Lower leg skin (tissue), 4 donors: ENCODE results near the gene NEK11. TPM values are rescaled to one million over a fixed set of nuclear protein-coding genes. Genes with fewer than 3 reads are reported as not detected.

Source experiments
- DNase-seq, 2 donors: peaks; one replicate each; pipeline ENCODE4 v3.0.0-alpha.2; 2019; ENCODE audit warnings: low spot score in 2 of 2
- H3K4me3 ChIP-seq: fragments of 200-600 bp; sonication (generic); 2 replicates; pipeline ENCODE4 v1.5.1; 2017; ENCODE audit warnings: mild to moderate bottlenecking, low read depth; ENCODE audit not compliant: poor library complexity, severe bottlenecking
- POLR2A ChIP-seq, 2 donors: fragments of 450-650 bp; IDR thresholded peaks; one replicate each; pipeline ENCODE4 v1.6.1; 2016 to 2017; ENCODE audit warnings: antibody characterized with exemption in 2 of 2, mild to moderate bottlenecking in 1 of 2, moderate library complexity in 1 of 2
- WGBS, 2 donors: methylation state at CpG; one replicate each; pipeline ENCODE4 v1.1.5; 2018; 5-methylcytosine and 5-hydroxymethylcytosine counted together
- intact Hi-C: fragments of 100-400 bp; cut with DNase I; formaldehyde crosslinking; loops from one replicate; pipeline ENCODE4 v1.15.0; 2023; ENCODE audit warnings: low total_unique reads
- total RNA-seq, 4 donors: library from RNA; depleted of rRNA; stranded (reverse); fragments of >200 nt; gene quantifications; one replicate each; pipeline ENCODE4 v1.1.0, GENCODE V29; 2016
- TF ChIP-seq, protein P1 (sequence below), 3 donors: fragments of 450-650 bp; IDR thresholded peaks; one replicate each; pipeline ENCODE4 v1.5.1; 2016; ENCODE audit warnings: antibody characterized with exemption in 3 of 3, mild to moderate bottlenecking in 3 of 3, moderate library complexity in 2 of 3

NEK11 gene
- total RNA-seq, 4 donors from 2014 or later, result 3.3 to 17.3 (median 6.6) TPM

DNA sequence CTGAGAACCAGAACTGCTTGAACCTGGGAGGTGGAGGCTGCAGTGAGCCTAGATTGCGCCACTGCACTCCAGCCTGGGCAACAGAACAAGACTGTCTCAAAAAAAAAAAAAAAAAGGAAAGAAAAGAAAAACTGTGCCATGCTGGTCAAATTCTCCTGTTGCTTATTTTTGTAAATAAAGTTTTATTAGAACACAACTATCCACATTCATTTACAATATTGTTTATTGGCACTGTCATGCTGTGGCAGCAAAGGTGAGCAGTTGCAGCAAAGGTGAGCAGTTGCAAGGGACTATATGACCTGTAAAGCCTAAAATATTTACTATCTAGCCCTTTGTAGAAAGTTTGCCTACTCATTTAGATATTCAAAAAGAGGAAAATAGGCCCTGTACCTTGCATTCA is 18.4 kb upstream of the NEK11 start:
- intact Hi-C loops, result no loop called here
- H3K4me3 ChIP-seq, result no peak overlapping the region
- DNase-seq, result no peak
- TF ChIP-seq, protein P1, sequence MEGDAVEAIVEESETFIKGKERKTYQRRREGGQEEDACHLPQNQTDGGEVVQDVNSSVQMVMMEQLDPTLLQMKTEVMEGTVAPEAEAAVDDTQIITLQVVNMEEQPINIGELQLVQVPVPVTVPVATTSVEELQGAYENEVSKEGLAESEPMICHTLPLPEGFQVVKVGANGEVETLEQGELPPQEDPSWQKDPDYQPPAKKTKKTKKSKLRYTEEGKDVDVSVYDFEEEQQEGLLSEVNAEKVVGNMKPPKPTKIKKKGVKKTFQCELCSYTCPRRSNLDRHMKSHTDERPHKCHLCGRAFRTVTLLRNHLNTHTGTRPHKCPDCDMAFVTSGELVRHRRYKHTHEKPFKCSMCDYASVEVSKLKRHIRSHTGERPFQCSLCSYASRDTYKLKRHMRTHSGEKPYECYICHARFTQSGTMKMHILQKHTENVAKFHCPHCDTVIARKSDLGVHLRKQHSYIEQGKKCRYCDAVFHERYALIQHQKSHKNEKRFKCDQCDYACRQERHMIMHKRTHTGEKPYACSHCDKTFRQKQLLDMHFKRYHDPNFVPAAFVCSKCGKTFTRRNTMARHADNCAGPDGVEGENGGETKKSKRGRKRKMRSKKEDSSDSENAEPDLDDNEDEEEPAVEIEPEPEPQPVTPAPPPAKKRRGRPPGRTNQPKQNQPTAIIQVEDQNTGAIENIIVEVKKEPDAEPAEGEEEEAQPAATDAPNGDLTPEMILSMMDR (IDR thresholded peaks at IDR 0.05), result no peak
- TF ChIP-seq POLR2A (IDR thresholded peaks at IDR 0.05), result no peak
- WGBS, 2 donors, result 95 to 96% methylated on average over 1 of the region's 1 CpG

DNA sequence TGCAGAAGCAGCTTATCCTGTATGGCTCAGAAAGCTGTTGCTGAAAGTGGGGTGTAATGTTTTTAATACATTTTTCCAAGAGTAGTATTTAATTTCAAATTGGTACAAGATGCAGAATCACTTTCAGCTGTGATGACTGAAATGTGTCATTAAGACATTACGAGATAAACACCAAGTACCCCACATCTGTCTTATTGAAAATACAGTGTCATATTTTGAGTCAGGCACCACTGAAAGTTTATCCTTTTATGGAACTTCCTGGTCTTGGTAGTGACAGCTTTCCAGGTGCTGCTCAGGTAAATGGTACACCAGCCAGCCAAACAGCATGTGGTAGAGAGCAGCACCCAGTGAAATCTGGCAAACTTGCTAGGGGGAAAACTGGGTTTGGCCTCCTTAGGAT is 17.0 kb upstream of the NEK11 start:
- TF ChIP-seq POLR2A (IDR thresholded peaks at IDR 0.05), result no peak
- TF ChIP-seq, protein P1 (IDR thresholded peaks at IDR 0.05), result no peak
- intact Hi-C loops, result no loop called here

DNA sequence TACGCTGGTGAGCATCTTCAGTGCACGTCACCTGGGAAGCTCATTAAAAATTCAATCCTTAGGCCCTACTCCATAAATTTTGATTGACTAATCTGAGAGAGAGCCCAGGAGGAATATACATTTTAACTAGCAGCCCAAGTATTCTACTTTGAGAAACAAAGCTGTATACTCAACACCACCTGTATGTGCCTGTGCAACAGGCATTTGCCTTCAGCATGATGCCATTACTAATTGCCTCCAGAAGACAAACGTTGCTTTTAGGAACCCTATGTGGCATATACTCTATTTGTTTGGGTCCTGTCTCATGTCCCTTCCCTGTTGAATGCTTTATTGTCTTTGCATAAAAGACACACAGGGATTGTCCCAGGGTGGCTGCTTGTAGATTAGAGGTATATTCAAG is 7.7 kb upstream of the NEK11 start:
- DNase-seq, result no peak
- intact Hi-C loops, result no loop called here
- WGBS, 2 donors, result 67 to 71% methylated on average over 3 of the region's 3 CpGs
- no peak overlapping the region for H3K4me3 ChIP-seq
- TF ChIP-seq, protein P1 (IDR thresholded peaks at IDR 0.05), result no peak
- TF ChIP-seq POLR2A (IDR thresholded peaks at IDR 0.05), result no peak

More for the DNA sequence above, 17.0 kb upstream of the NEK11 start:
- H3K4me3 ChIP-seq, result no peak overlapping the region
- 90 to 97% methylated on average over 1 of the region's 1 CpG for WGBS, 2 donors
- DNase-seq, result no peak

DNA sequence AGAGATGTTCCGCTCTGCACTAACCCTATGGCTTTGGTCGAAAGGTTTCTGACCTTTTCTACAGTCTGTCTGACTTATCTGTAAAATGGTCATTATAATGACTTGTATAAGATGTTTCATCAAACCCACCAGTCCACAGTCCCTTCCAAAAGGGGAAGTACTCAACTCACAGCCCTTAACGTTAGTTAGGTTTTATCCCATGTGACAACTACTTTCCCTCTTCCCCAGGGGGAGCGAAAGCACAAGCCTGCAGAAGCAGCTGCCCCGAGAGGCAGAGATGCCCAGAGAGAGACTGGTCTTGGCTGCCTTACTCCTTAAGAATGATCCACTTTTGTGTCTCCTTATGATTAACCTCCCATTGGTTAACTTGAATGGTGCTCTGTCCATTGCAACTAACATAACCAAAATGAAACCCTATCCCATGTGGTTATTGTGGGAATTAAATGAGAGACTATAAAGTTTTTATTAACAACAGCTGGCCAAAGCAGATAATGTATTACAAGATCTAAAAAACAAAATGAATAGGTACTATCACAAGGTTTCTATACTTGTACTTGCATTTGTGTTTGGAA is 6.5 kb upstream of the NEK11 start:
- H3K4me3 ChIP-seq, result no peak overlapping the region
- WGBS, 2 donors, result 78 to 83% methylated on average over 5 of the region's 5 CpGs
- DNase-seq, result no peak
- intact Hi-C loops, result no loop called here
- TF ChIP-seq, protein P1 (IDR thresholded peaks at IDR 0.05), result no peak
- TF ChIP-seq POLR2A (IDR thresholded peaks at IDR 0.05), result no peak

DNA sequence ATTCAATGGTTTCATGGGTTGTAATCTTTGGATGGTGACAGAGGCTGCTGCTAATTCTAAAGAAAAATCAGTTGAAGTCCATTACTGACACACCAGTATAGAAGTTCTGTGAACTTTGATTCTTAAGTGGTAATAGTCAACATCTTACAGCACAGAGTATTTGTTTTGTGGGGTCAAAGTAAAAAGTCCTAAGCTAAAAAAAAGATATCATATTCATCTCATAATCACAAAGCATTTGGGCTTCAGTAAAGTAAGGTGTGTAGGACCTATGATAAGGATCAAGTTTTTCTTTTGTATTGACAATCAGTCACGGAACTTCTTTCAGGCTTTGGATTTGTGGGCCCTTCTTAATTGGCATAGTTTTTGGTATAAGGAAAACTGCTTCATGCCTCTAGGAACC is 1.1 kb upstream of the NEK11 start:
- 51 to 58% methylated on average over 1 of the region's 1 CpG for WGBS, 2 donors
- TF ChIP-seq POLR2A (IDR thresholded peaks at IDR 0.05), result no peak
- TF ChIP-seq, protein P1 (IDR thresholded peaks at IDR 0.05), result no peak
- H3K4me3 ChIP-seq, result no peak overlapping the region
- DNase-seq, result no peak
- intact Hi-C loops, result no loop called here

DNA sequence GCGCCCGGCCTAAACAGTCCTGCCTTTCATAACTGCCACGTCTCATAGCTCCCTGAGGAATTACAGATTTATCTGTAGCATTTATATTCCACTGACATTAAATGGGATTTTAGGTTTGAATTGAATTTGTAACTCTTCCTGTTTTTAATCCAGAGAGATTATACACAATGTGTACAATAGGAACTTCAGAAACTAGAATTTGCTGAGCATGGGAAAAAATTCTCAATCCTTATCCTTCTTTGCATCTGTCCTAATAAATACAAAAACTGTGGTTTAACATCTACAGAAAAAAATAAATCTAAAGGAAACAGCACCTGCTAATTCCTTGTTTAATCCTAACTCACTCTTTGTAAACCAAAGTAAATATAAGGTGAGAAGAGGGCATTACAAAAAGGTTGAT is 2.2 kb downstream of the NEK11 start:
- intact Hi-C loops, result no loop called here
- no peak for DNase-seq
- TF ChIP-seq, protein P1 (IDR thresholded peaks at IDR 0.05), result no peak
- TF ChIP-seq POLR2A (IDR thresholded peaks at IDR 0.05), result no peak
- 93 to 99% methylated on average over 3 of the region's 3 CpGs for WGBS, 2 donors
- H3K4me3 ChIP-seq, result no peak overlapping the region
